DMS79 (cell line): ENCODE data around the gene CUBN.

Source experiments
- DNase-seq: peaks from one replicate; lab custom pipeline; 2025; lab: John Stamatoyannopoulos, UW

The CUBN gene

GRCh38 chr10:16916496-16916895, 213.1 kb downstream of the CUBN start:
- DNase-seq, result no peak

- DNase-seq, result no peak
Observed at GRCh38 chr10:16915300-16915699, 214.3 kb downstream of the CUBN start.

- no peak for DNase-seq
Observed at GRCh38 chr10:16913266-16913665, 216.3 kb downstream of the CUBN start.

GRCh38 chr10:16910793-16911164, 218.8 kb downstream of the CUBN start:
- DNase-seq, result no peak

GRCh38 chr10:16909961-16910792, 219.4 kb downstream of the CUBN start:
- DNase-seq, result no peak

GRCh38 chr10:16909271-16909767, 220.3 kb downstream of the CUBN start:
- DNase-seq, result no peak

- no peak for DNase-seq
Observed at GRCh38 chr10:16907687-16908086, 221.9 kb downstream of the CUBN start.

- no peak for DNase-seq
Observed at GRCh38 chr10:16905320-16905719, 224.3 kb downstream of the CUBN start.

- no peak for DNase-seq
Observed at GRCh38 chr10:16904639-16905061, 225.0 kb downstream of the CUBN start.

GRCh38 chr10:16904049-16904448, 225.6 kb downstream of the CUBN start:
- DNase-seq, result no peak

GRCh38 chr10:16902606-16903005, 227.0 kb downstream of the CUBN start:
- no peak for DNase-seq

- DNase-seq, result no peak
Observed at GRCh38 chr10:16901106-16901505, 228.5 kb downstream of the CUBN start.

- no peak for DNase-seq
Observed at GRCh38 chr10:16896993-16897392, 232.6 kb downstream of the CUBN start.

GRCh38 chr10:16894821-16895220, 234.8 kb downstream of the CUBN start:
- no peak for DNase-seq

GRCh38 chr10:16893664-16894063, 235.9 kb downstream of the CUBN start:
- DNase-seq, result no peak

- no peak for DNase-seq
Observed at GRCh38 chr10:16891375-16892313, 238.0 kb downstream of the CUBN start.

- no peak for DNase-seq
Observed at GRCh38 chr10:16890691-16891090, 238.9 kb downstream of the CUBN start.

- DNase-seq, result no peak
Observed at GRCh38 chr10:16887565-16887964, 242.0 kb downstream of the CUBN start.

GRCh38 chr10:16886031-16886430, 243.6 kb downstream of the CUBN start:
- DNase-seq, result no peak

GRCh38 chr10:16884497-16884896, 245.1 kb downstream of the CUBN start:
- DNase-seq, result no peak

GRCh38 chr10:16883084-16883483, 246.5 kb downstream of the CUBN start:
- DNase-seq, result no peak

- DNase-seq, result no peak
Observed at GRCh38 chr10:16870331-16870730, 259.3 kb downstream of the CUBN start.

- DNase-seq, result no peak
Observed at GRCh38 chr10:16867990-16868389, 261.6 kb downstream of the CUBN start.
